Suprapubic skin (tissue), 4 donors: Measurements from ENCODE around the gene SCNM1.

Source experiments
- CTCF ChIP-seq, 2 donors: fragments of 200-600 bp in 1 of 2; fragments of 450-650 bp in 1 of 2; sonication (generic) in 1 of 2; IDR thresholded peaks; one replicate each; pipeline ENCODE4 v1.5.1; 2016 to 2019; ENCODE audit warnings: antibody characterized with exemption in 2 of 2, mild to moderate bottlenecking in 1 of 2, moderate library complexity in 1 of 2
- POLR2A ChIP-seq, 2 donors: fragments of 450-650 bp; IDR thresholded peaks; one replicate each; pipeline ENCODE4 v1.6.1; 2017; ENCODE audit warnings: antibody characterized with exemption in 2 of 2, mild to moderate bottlenecking in 2 of 2, moderate library complexity in 2 of 2
- POLR2AphosphoS5 ChIP-seq, 3 donors: sonication (generic); formaldehyde crosslinking; IDR thresholded peaks; one replicate each; pipeline ENCODE4 v1.6.1; 2017; ENCODE audit warnings: antibody characterized with exemption in 3 of 3

- TF ChIP-seq CTCF (IDR thresholded peaks at IDR 0.05) (no peak), POLR2AphosphoS5 (IDR thresholded peaks at IDR 0.05) (no peak), POLR2A (IDR thresholded peaks at IDR 0.05) (no peak)
Observed at GRCh38 chr1:151167116-151167515, 1.2 kb downstream of the SCNM1 start.
